Ishikawa (cell line): ENCODE measurements around the gene NAP1L1.

Experiments
- CEBPB ChIP-seq: IDR thresholded peaks from 2 replicates; pipeline ENCODE4 v1.6.1; 2012
- CREB1 ChIP-seq: IDR thresholded peaks from 2 replicates; pipeline ENCODE4 v1.6.1; 2012; ENCODE audit warnings: low read depth
- EGR1 ChIP-seq: IDR thresholded peaks from 2 replicates; pipeline ENCODE4 v1.6.1; 2012
- EP300 ChIP-seq: IDR thresholded peaks from 2 replicates; pipeline ENCODE4 v1.6.1; 2012; ENCODE audit warnings: borderline replicate concordance
- FOXM1 ChIP-seq: IDR thresholded peaks from 2 replicates; pipeline ENCODE4 v1.6.1; 2012; ENCODE audit warnings: low read depth, borderline replicate concordance
- NFIC ChIP-seq: IDR thresholded peaks from 2 replicates; pipeline ENCODE4 v1.6.1; 2012
- RAD21 ChIP-seq: IDR thresholded peaks from 2 replicates; pipeline ENCODE4 v1.6.1; 2012; ENCODE audit warnings: low read depth
- REST ChIP-seq: IDR thresholded peaks from 2 replicates; pipeline ENCODE4 v1.6.1; 2012; ENCODE audit warnings: low read depth, mild to moderate bottlenecking
- TAF1 ChIP-seq: IDR thresholded peaks from 2 replicates; pipeline ENCODE4 v1.6.1; 2012; ENCODE audit warnings: low read depth, mild to moderate bottlenecking
- TCF12 ChIP-seq: IDR thresholded peaks from 2 replicates; pipeline ENCODE4 v1.6.1; 2012; ENCODE audit warnings: low read depth
- YY1 ChIP-seq: IDR thresholded peaks from 2 replicates; pipeline ENCODE4 v1.6.1; 2012; ENCODE audit warnings: low read depth
- ZBTB7A ChIP-seq: IDR thresholded peaks from 2 replicates; pipeline ENCODE4 v1.6.1; 2012; ENCODE audit warnings: low read depth
- TF ChIP-seq, protein P1 (sequence below): IDR thresholded peaks from 2 replicates; pipeline ENCODE4 v1.6.1; 2012
- TF ChIP-seq, protein P2 (sequence below): IDR thresholded peaks from 2 replicates; pipeline ENCODE4 v1.6.1; 2012

DNA sequence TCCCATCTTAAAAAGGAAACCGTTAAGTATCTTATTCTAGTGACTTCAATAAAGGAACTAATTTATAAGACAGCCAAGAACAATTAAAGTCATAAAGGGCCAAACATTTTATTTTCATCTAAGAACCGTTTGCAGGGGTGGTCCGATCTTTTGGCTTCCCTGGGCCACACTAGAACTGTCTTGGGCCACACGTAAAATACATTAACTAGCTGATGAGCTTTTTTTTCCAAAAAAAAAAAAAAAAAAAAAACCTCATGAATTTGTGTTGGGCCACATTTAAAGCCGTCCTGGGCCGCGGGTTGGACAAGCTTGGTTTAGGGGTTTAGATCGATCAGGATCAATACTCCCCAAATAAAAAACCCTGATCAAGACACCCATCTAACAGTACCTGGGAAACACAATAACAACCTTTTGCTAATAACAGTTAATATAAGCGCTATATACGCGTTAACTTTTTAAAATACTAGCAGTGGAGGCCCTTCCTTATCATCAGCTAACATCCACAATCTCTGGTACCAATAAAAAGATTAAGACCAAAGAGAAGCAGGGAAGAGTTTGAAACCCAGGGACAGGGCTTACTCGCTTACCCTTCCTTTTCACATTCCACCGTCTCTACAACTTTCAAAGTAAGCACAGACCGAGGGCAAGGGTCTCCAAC is 1.1 kb downstream of the NAP1L1 start:
- TF ChIP-seq REST, result no peak
- no peak for TF ChIP-seq TAF1
- TF ChIP-seq FOXM1, result no peak
- TF ChIP-seq CEBPB, result no peak
- TF ChIP-seq TCF12, result no peak
- no peak for TF ChIP-seq EGR1
- TF ChIP-seq CREB1, result no peak
- TF ChIP-seq, protein P1, sequence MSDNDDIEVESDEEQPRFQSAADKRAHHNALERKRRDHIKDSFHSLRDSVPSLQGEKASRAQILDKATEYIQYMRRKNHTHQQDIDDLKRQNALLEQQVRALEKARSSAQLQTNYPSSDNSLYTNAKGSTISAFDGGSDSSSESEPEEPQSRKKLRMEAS, result no peak
- TF ChIP-seq RAD21, result no peak
- TF ChIP-seq, protein P2, sequence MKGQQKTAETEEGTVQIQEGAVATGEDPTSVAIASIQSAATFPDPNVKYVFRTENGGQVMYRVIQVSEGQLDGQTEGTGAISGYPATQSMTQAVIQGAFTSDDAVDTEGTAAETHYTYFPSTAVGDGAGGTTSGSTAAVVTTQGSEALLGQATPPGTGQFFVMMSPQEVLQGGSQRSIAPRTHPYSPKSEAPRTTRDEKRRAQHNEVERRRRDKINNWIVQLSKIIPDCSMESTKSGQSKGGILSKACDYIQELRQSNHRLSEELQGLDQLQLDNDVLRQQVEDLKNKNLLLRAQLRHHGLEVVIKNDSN, result no peak
- TF ChIP-seq EP300, result no peak
- TF ChIP-seq YY1, result no peak
- TF ChIP-seq NFIC, result no peak
- TF ChIP-seq ZBTB7A, result no peak
